ENCODE data around the gene CCDC47.

DNA sequence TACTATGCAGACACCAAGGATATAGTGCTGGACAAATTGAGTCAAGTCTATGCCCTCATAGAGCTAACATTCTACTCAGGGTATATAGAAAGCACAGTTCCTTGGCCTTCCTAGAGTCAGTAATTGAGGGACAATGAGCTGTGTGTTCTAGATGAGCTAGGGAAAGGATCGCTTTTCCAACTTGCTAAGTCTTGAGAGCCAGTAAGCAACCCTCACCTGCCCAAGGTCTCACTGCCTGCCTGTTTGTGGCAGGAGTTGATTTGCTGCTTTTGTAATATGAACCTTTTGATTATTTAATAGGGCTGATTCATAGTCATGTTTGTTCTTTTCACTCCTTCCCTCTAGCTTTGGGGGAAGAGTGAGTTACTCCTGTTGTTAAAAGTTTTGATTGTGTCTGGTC is 7.1 kb upstream of the CCDC47 start:
- TF ChIP-seq, protein P1, sequence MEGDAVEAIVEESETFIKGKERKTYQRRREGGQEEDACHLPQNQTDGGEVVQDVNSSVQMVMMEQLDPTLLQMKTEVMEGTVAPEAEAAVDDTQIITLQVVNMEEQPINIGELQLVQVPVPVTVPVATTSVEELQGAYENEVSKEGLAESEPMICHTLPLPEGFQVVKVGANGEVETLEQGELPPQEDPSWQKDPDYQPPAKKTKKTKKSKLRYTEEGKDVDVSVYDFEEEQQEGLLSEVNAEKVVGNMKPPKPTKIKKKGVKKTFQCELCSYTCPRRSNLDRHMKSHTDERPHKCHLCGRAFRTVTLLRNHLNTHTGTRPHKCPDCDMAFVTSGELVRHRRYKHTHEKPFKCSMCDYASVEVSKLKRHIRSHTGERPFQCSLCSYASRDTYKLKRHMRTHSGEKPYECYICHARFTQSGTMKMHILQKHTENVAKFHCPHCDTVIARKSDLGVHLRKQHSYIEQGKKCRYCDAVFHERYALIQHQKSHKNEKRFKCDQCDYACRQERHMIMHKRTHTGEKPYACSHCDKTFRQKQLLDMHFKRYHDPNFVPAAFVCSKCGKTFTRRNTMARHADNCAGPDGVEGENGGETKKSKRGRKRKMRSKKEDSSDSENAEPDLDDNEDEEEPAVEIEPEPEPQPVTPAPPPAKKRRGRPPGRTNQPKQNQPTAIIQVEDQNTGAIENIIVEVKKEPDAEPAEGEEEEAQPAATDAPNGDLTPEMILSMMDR (conservative IDR thresholded peaks at IDR 0.05; ENCODE audit: low read depth, low read length) = no peak
- no peak for TF ChIP-seq EZH2 (IDR thresholded peaks at IDR 0.05; ENCODE audit: low read length, unreplicated experiment)
